Activated B cell treated with CpG ODN at 0.5 μM for 24 hours (primary cell): ENCODE data around the gene PEDS1. TPM values are rescaled to one million over a fixed set of nuclear protein-coding genes. Genes with fewer than 3 reads are reported as not detected.
"Not testable (repeated sequence)": the region's sequence is repeated elsewhere in the genome, so short reads cannot be mapped to it uniquely, and the experiment has no call there.

ENCODE experiments used
- ATAC-seq: fragments of 200-7000 bp; cut with Tn5 transposase; one replicate; pipeline ENCODE4 v1.10.0; 2021; ENCODE audit warnings: low read depth, mild to moderate bottlenecking, moderate library complexity
- CTCF ChIA-PET: fragments of 350-600 bp; sonication (Branson Sonifier 250); formaldehyde crosslinking; loops from one replicate; lab custom pipeline; 2021; ENCODE audit warnings: antibody characterized with exemption; lab: Charles Lee
- POLR2A ChIA-PET: fragments of 350-600 bp; sonication (Branson Sonifier 250); formaldehyde crosslinking; loops from one replicate; lab custom pipeline; 2021; ENCODE audit warnings: antibody characterized with exemption; lab: Charles Lee
- DNase-seq: peaks from one replicate; pipeline ENCODE4 v3.0.0; 2022
- H3K27ac Mint-ChIP-seq: one replicate; pipeline ENCODE4 v1.8.0; 2020; ENCODE audit warnings: mixed read lengths
- H3K27me3 Mint-ChIP-seq: one replicate; pipeline ENCODE4 v1.8.0; 2021; ENCODE audit warnings: mixed read lengths
- H3K36me3 Mint-ChIP-seq: one replicate; pipeline ENCODE4 v1.8.0; 2021; ENCODE audit warnings: low read depth, mixed read lengths
- H3K4me1 Mint-ChIP-seq: one replicate; pipeline ENCODE4 v1.8.0; 2021; ENCODE audit warnings: mixed read lengths
- H3K4me3 Mint-ChIP-seq: one replicate; pipeline ENCODE4 v1.8.0; 2020; ENCODE audit warnings: mild to moderate bottlenecking, mixed read lengths
- H3K9me3 Mint-ChIP-seq: one replicate; pipeline ENCODE4 v1.8.0; 2020; ENCODE audit warnings: mixed read lengths
- CTCF ChIP-seq: fragments of 200-600 bp; IDR thresholded peaks from one replicate; pipeline ENCODE4 v1.8.0; 2022; ENCODE audit warnings: antibody characterized with exemption, mild to moderate bottlenecking
- intact Hi-C: fragments of 100-400 bp; cut with micrococcal nuclease; formaldehyde crosslinking; loops from one replicate; pipeline ENCODE4 v1.15.1; 2024
- total RNA-seq: library from RNA; stranded (reverse); gene quantifications from 2 replicates; pipeline ENCODE4 v1.2.3, GENCODE V29; 2022

Gene PEDS1
- total RNA-seq, 1 donor from 2014 or later: 9.8 TPM

- TF ChIP-seq CTCF: no peak
- ChIA-PET CTCF (interaction anchor here (0.6 to 8.0 kb wide), 7 partner anchors 61 to 567 kb away, joined by 3 to 55 read pairs (median 4); no protein-coding TSS in a partner anchor), POLR2A (interaction anchor here (0.5 kb wide), 1 partner anchor 188 kb away, joined by 3 read pairs; no protein-coding TSS in a partner anchor)
- Mint-ChIP-seq H3K27me3 (peaks cover 8% of the 10 kb centered on the region), H3K4me3 (no peak overlapping the region), H3K9me3 (no peaks in the 10 kb centered on the region), H3K27ac (no peak overlapping the region), H3K4me1 (peaks cover 3% of the 10 kb centered on the region), H3K36me3 (no peaks in the 10 kb centered on the region)
- intact Hi-C loops: no loop called here
- DNase-seq (no peak), ATAC-seq (no peak)
Observed at GRCh38 chr20:50182346-50182745, 28.8 kb upstream of the PEDS1 start.

- no peak for ATAC-seq
- Mint-ChIP-seq H3K4me3 (no peak overlapping the region), H3K27me3 (peaks cover 8% of the 10 kb centered on the region), H3K27ac (no peak overlapping the region), H3K9me3 (no peaks in the 10 kb centered on the region), H3K36me3 (no peaks in the 10 kb centered on the region), H3K4me1 (peaks cover 2% of the 10 kb centered on the region)
- intact Hi-C loops: no loop called here
- DNase-seq: no peak
- CTCF ChIA-PET: interaction anchor here (5.9 to 8.0 kb wide), 2 partner anchors 60 to 202 kb away, joined by 51 to 55 read pairs; no protein-coding TSS in a partner anchor
- TF ChIP-seq CTCF: no peak
- POLR2A ChIA-PET: interaction anchor here (0.9 kb wide), 1 partner anchor 11 kb away, joined by 10 read pairs; no protein-coding TSS in a partner anchor
Observed at GRCh38 chr20:50181344-50181743, 27.8 kb upstream of the PEDS1 start.

- intact Hi-C loops: loop anchor here (1.0 kb wide), 2 partner anchors 57 to 199 kb away; no protein-coding TSS in a partner anchor
- H3K4me1 Mint-ChIP-seq, H3K27ac Mint-ChIP-seq, H3K27me3 Mint-ChIP-seq, H3K9me3 Mint-ChIP-seq, ATAC-seq, DNase-seq, H3K4me3 Mint-ChIP-seq, H3K36me3 Mint-ChIP-seq: not testable (repeated sequence)
- ChIA-PET CTCF (interaction anchor here (1.0 to 8.0 kb wide), 10 partner anchors 9 to 292 kb away, joined by 3 to 55 read pairs (median 6); partner anchors contain the start of gene PEDS1), POLR2A (interaction anchor here (0.6 to 0.9 kb wide), 3 partner anchors 9 to 414 kb away, joined by 3 to 6 read pairs (median 4); no protein-coding TSS in a partner anchor)
Observed at GRCh38 chr20:50178672-50179071, 25.1 kb upstream of the PEDS1 start.

GRCh38 chr20:50175938-50176933 is 22.7 kb upstream of the PEDS1 start:
- intact Hi-C loops: no loop called here

More at GRCh38 chr20:50175938-50176933, 22.7 kb upstream of the PEDS1 start:
- H3K9me3 Mint-ChIP-seq: no peaks in the 10 kb centered on the region
- H3K27ac Mint-ChIP-seq: no peak overlapping the region
- H3K27me3 Mint-ChIP-seq: peaks cover 11% of the 10 kb centered on the region
- H3K4me3 Mint-ChIP-seq: no peak overlapping the region
- H3K4me1 Mint-ChIP-seq: peaks cover 8% of the 10 kb centered on the region
- no peaks in the 10 kb centered on the region for H3K36me3 Mint-ChIP-seq
- ChIA-PET POLR2A (interaction anchor here (0.6 to 0.7 kb wide), 3 partner anchors 60 to 254 kb away, joined by 4 to 9 read pairs (median 4); no protein-coding TSS in a partner anchor), CTCF (interaction anchor here (1.8 to 8.0 kb wide), 3 partner anchors 10 to 197 kb away, joined by 5 to 55 read pairs (median 51); no protein-coding TSS in a partner anchor)
- no peak for TF ChIP-seq CTCF
- ATAC-seq (no peak), DNase-seq (no peak)
